Astrocyte of the spinal cord (primary cell): ENCODE data around the gene KRTAP10-1.

Source experiments
- DNase-seq: peaks from one replicate; pipeline ENCODE4 v3.0.0; 2011; ENCODE audit warnings: low read depth, low spot score
- H3K4me3 ChIP-seq: 2 replicates; pipeline ENCODE4 v1.5.1; 2011; ENCODE audit warnings: low read depth, mild to moderate bottlenecking, low read length, moderate library complexity
- CTCF ChIP-seq: IDR thresholded peaks from 2 replicates; pipeline ENCODE4 v1.5.1; 2012; ENCODE audit warnings: low read depth, mild to moderate bottlenecking, low read length, inconsistent platforms
- in situ Hi-C: cut with HindIII; loops from 2 replicates; pipeline ENCODE4 v1.10.0; 2017; ENCODE audit warnings: low sequenced_read_pairs

The KRTAP10-1 gene

DNA sequence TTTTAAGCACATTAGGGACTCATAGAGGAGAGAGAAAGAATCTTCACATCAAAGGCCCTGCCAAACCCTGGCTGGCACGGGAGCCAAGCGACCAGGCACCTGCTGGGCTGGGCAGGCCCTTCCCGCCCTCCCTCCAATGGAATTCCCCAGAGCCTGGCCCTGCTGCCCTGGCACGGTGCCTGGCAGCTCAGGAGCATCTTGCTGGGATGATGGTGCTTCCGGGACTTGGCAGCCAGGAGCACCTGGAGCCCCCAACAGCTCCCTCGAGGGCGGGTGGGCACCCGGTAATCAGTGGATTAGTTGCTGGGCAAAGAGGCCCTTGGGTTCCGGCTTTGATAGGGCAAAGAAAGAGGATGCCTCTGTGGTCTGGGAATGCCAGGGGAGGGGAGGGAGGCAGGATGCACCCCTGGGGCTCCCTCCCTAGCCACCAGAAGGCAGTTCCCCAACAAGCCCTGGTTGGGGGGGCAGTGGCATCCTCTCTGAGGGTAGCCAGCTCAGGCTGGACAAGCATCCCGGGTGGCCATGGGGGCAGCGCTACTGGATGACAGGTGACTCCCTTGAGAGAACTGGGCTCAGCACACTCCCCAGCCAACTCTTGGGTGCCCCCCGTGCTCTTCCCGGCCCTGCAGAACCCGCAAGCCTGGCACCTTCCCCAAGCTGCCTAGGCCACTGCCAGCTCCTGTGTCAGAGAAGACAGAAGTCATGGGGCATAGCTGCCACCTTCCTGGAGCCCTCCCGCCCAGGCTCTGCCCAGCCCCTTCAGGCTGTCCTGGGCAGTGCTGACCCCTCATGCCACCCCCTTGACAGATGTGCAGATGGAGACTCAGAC, 26.4 kb downstream of the KRTAP10-1 start:
- DNase-seq: no peak

DNA sequence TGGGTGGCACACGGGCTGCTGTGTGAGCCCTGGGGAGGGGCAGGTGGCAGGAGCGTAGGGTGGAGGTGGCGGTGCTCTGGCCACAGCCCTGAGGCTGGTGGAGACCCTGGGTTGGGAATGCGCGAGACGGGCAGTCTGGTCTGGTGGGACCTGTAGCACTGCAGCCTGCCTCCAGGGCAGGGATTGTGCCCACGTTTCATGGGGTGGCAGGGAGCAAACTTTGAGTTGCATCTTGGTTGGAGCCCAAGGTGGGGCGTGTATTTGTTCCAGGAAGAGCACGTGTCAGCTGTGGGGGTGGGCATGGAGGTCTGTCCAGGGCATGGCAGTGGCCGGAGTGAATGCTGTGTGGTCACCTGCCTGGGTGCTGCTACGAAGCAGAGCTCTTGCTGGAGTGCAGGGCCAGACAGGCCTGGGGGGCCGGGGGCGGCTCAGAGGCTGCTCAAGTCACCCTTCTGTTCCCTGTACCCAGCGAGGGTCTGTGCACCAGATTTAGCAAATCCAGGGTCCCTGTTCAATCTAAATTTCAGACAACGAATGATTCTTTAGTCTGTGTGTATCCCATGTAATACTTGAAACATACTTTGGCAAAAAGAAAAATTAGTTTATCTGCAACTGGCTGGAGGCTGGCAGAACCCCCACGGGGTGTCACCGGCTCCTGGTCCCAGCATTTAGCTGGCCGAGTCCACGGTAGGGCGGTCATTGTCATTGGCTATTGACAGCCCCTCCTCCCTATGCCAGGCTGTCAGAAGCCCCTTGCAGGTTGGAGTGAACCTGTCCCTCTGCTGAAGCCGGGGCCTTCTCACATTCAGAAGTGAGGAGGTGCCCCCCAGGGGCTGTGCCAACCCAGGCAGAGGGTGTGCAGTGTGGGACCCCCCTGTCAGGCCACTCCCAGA, 27.3 kb downstream of the KRTAP10-1 start:
- in situ Hi-C loops: no loop called here
- H3K4me3 ChIP-seq: no peak overlapping the region
- DNase-seq: no peak
- no peak for TF ChIP-seq CTCF

More for the DNA sequence above, 26.4 kb downstream of the KRTAP10-1 start:
- TF ChIP-seq CTCF: no peak
- in situ Hi-C loops: no loop called here
- no peak overlapping the region for H3K4me3 ChIP-seq

DNA sequence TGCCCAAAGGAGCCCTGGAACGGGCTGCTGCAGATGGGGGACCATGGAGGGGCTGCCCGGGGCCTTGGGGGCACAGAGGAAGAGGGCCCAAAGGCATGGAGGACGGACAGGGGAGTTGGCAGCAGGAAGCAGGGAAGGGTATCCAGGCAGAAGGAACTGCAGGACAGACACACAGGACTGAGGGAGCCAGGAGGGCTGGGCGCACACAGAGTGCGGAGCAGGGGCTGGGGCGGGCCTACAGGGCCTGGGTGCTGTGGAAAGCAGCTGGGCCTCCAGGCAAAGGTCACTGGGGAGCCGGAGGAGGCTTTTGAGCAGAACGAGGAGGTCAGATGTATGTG, 28.1 kb downstream of the KRTAP10-1 start:
- H3K4me3 ChIP-seq: no peak overlapping the region
- TF ChIP-seq CTCF: no peak
- in situ Hi-C loops: no loop called here
- no peak for DNase-seq

GRCh38 chr21:44511219-44511937, 28.6 kb downstream of the KRTAP10-1 start:
- DNase-seq: no peak
- TF ChIP-seq CTCF: no peak
- in situ Hi-C loops: no loop called here
- no peak overlapping the region for H3K4me3 ChIP-seq

DNA sequence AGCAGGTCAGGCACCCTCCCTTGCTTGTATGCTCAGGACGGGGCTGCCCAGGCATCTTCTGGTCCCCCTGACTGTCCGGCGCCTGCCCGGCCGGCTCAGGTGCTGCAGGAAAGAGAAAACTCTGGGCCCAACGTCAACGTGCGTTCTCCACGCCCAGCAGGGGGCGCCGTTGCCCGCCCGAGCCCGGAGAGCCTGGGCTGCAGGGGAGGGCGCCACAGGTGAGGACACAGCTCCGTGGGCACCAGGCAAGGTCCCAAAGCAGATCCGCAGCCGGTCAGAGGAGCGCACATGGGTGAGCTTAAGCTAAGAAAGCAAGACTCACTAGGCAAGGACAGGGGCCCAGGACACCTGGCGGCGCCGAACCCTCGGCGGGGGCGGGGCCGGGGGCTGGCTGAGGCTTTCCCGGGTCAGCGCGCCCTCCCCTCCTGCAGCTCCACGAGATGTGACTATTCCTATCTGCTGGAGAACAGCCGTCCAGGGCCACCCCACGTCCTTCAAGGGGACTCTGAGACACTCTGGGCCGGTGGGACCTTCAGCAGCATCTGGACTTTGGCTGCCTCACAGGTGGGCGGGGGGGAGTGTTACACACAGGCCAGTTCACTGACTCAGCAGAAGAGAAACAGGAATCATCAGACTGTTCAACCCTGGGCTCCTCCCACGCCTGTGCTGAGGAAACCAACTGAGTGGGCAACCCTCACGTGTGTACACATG, 29.3 kb downstream of the KRTAP10-1 start:
- no peak for DNase-seq
- no peak overlapping the region for H3K4me3 ChIP-seq
- in situ Hi-C loops: no loop called here
- TF ChIP-seq CTCF: peak; percentile 71

GRCh38 chr21:44510109-44510507, 29.9 kb downstream of the KRTAP10-1 start:
- TF ChIP-seq CTCF: no peak
- no peak overlapping the region for H3K4me3 ChIP-seq
- no peak for DNase-seq
- in situ Hi-C loops: no loop called here
